ENCODE results near the gene GRK6.

GRK6 gene

DNA sequence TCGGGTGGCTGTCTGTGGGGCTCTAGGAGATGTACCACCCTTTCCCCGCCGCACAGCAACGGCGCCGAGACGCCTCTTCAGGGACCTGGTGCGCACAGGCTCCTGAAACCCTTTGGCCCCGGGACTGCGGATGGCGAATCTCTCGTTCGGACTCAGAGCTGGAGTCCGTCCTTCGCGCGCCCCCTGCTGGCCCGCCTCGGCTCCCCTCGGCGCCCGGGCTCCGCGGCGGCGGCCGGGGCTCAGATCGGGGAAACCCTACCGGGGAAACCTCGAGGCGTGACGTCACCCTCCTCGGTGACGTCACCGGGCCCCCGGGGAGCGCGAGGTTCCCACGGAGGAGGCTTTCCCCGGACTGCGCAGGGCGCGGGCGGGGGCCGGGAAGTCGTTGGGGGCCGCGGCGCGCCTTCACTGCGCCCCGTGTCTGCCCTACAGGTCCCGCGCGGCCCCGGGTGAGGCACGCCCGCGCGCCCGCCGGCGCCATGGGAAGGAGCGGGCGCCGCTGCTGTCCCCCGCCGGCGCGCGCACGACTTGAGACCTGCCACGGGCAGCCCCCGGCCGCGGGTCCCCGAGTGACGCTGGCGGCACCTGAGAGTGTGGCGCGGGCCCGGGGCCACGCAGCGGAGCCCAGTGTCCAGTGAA lies 28.0 kb downstream of the GRK6 start:
- DNase-seq, result peak; percentile 93 to 97 (median 96)

GRCh38 chr5:177455036-177455660 lies 28.7 kb downstream of the GRK6 start:
- peak in 3 of 4 experiments; percentile 39 to 68 (median 58) for DNase-seq

DNA sequence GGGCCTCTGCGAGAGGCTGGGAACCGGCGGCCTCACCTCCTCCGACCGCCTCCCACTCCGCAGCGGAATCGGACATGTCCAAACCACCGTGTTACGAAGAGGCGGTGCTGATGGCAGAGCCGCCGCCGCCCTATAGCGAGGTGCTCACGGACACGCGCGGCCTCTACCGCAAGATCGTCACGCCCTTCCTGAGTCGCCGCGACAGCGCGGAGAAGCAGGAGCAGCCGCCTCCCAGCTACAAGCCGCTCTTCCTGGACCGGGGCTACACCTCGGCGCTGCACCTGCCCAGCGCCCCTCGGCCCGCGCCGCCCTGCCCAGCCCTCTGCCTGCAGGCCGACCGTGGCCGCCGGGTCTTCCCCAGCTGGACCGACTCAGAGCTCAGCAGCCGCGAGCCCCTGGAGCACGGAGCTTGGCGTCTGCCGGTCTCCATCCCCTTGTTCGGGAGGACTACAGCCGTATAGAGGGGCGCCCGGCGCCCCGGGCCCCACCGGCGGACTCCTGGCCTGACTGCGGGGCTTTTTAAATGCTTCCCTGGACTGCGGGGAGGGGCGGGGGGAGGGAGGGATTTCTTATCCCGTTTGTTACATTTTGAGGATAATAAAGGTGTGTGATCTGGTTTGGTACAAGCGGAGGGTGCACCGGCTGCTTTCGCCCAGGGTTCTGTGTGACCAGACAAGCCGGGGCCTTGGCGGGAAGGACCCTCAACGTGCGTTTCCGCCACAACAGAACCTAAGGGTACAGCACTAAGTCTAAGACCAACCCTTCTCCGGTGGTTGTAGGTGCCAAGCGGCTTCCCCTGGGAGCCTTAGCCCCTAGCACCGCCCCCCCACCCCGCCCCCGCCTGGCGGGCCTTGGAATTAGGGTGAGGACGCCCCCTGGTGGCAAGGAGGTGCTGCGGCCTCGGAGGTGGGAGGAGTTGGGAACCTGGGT lies 29.4 kb downstream of the GRK6 start:
- peak; percentile 89 to 96 (median 94) for DNase-seq

DNA sequence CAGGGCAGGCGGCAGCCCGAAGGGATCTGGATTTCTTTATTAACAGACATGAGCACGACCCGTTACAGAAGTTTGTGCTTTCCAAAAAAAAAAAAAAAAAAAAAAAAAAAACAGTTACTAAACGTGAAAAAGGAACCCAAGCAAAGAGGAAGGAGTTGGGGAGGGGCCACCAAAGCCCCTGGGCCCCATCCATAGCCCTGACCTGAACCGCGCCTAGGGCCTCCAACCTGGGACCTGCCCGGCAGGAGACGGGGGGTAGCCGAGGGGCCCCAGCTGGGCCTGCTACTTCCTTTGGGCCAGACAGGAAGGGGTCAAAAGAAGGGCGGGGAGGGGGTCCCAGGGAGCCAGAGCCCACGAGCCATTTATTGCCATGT lies 30.1 kb downstream of the GRK6 start:
- DNase-seq, result no peak

DNA sequence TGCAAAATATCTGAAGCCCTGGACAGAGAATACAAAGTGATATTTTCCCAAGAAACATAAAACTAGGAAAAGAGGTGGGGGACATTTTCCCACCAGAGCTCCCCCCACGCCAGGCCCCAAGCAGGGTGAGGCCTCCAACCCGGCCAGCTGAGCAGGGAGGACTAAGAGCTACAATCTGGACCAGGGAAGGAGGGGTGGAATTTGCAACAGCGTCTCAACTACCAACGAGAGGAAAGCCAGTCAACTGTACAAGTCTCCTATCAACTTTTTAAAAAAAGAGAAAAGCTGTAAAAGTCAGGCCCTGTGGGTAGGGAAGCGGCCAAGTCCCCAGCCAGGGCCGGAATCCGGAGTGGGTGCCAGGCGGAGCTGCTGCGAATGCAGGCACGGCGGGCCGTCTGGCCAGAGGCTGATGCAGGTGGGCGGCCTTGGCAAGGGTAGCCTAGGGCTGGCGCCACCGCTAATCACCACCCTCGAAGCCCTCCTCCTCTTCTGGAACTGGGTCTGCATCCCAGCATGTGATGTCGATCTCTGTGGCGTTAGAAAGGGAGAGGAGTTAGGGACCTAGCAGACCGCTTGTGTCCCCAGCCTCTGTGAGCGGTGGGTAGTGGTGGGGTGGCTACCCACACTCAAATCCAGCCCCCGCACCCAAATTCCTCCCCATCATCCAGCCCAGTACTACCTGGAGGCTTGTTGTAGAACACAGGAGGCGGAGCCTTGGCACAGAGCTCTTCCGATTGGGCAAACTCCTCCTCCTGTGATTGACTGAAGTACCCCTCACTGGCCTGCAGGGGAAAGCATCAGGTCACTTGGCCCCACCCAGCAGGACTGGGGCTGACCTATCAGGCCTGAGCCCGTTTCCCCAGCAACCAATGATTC lies 30.7 kb downstream of the GRK6 start:
- peak; percentile 89 to 96 (median 90) for DNase-seq

GRCh38 chr5:177457852-177458681 lies 31.6 kb downstream of the GRK6 start:
- no peak for DNase-seq

DNA sequence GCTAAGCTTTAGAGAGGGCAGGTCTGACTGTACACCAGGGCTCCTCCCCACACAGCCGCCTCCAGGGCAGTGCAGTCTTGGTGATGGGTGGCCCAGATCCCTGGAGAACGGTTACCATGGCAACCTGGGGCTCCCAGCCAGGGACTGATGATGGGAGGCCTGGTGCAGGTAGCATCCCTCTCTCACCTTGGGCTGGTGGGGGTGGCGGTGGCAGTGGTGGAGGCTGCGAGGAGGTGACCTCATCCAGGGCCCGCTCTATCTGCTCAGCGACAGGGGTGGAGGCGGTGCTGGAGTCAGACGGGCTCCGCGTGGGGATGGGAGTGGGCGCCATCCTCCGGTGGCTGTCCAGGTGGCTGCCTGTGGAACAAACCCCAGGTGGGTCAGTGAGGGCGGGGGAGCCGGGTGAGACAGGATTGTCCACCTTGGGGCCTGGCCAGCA lies 32.5 kb downstream of the GRK6 start:
- DNase-seq, result no peak

- no peak for DNase-seq
These were observed 32.9 kb downstream of the GRK6 start for GRCh38 chr5:177459357-177459756.

DNA sequence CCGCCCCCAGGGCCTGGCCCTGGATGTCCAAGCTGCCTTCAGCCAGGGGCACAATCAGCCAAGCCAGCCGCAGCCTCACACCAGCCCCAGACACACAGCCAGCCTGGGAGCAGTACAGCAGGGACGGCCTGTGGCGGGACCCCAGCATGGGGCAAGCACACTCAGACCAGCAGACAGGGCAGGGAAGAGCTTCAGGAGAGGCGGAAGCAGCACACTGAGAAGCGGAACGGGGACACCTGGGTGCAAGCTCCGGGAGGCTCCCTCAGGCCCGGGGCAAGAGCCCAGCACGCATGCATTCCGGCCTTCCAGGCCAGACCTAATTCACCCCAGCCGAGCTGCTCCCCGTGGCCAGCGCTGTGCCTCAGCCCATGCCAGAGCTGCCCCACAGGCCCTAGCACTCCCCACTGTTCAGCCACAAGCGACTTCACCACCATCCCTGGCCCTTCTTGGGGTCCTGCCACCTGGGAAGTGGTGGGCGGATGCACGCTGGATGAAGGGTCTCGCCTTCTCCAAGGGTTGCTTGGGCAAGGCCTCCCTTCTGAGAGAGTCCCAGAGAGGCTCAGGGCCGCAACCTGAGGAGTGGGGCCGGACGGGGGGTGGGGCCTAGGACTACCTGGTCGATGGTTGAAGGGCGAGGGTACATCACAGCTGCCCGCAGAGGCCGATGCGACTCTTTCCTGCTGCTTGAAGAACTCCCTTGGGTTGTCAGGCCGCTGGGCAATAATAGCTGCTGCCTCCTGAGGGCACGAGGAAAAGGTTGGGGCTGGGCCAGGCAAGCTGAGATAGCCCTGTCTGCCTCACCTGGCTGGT lies 33.5 kb downstream of the GRK6 start:
- no peak for DNase-seq

DNA sequence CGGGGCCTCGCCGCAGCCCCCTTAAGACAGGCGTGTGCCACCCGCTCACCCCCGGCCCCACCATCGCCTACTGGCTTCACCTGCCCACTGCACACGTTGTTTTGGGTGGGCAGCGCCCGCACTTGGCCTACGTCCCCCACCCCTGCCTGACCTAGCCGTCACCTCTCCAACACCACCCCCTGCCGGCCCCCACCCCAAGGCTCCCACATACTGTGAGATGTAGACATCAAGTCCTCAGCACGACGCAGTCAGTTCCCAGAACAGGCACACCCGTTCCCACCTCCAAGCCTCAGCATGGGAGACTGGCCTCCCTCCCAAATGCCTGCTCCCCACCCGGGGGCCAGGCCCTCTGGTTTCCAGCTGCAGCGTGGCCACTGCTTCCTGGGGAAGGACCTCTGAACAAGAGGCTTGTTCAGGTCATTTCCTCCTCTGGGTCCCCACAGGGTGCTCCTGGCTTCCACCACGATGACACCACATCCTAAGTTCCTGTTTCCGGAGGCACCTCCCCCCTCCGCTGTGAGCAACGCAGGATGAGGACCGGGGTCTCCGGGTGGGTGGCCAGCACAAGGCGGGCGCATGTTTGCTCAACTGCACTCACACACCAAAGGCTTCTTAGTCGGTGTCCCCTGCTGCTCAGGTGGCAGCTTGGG lies 35.7 kb downstream of the GRK6 start:
- peak; percentile 70 to 85 (median 82) for DNase-seq

DNA sequence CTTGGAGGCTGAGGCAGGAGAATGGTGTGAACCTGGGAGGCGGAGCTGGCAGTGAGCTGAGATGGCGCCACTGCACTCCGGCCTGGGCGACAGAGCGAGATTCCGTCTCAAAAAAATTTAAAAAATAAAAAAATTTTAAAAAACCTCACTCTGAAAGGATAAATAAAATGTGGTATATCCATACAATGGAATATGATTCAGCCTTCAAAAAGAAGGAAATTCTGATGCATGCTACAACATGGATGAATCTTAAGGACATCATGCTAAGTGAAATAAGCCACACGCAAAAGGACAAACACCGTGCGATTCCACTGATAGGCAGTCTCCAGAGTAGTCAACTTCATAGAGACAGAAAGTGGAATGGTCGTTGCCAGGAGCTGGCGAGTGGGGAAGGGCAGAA lies 38.6 kb downstream of the GRK6 start:
- no peak for DNase-seq

- no peak for DNase-seq
These were observed 40.4 kb downstream of the GRK6 start for GRCh38 chr5:177466861-177467260.

DNA sequence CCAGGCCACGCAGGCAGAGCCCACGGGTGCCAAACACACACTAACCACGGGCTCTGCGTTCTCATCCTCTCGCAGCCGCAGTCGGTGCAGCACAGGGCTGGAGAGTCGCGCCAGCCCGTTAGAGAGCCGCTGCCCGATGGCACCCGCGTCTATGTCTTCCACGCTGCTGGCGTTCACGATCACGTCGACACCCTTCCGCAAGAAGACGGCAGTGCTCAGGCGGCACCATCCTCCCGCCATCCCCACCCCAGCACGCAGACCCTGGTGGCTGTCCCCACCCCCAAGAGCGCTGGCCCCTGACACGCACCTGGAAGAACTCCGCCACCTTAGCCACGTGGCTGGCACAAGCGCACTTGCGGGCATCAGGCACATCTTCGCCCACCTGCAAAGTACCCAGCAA lies 41.0 kb downstream of the GRK6 start:
- DNase-seq, result no peak

- no peak for DNase-seq
These were observed 41.8 kb downstream of the GRK6 start for GRCh38 chr5:177468329-177468684.

GRCh38 chr5:177468685-177469628 lies 42.5 kb downstream of the GRK6 start:
- DNase-seq, result no peak

- no peak for DNase-seq
These were observed 43.5 kb downstream of the GRK6 start for GRCh38 chr5:177469750-177470525.

- no peak for DNase-seq
These were observed 44.5 kb downstream of the GRK6 start for GRCh38 chr5:177470759-177471536.
